H1 (cell line): ENCODE results near the gene RITA1.

ENCODE experiments used
- CBX5 ChIP-seq: fragments of 300-800, 300-1000 bp; sonication (generic); IDR thresholded peaks from 2 replicates; pipeline ENCODE4 v1.7.1; 2016; ENCODE audit warnings: antibody characterized with exemption, low read length, low read depth
- CEBPB ChIP-seq: IDR thresholded peaks from 2 replicates; pipeline ENCODE4 v1.6.1; 2012; ENCODE audit warnings: low read depth, low read length
- CHD1 ChIP-seq: IDR thresholded peaks from 2 replicates; pipeline ENCODE4 v1.6.1; 2012; ENCODE audit warnings: low read depth, low read length, improper control_type of control experiment
- CTCF ChIP-seq, 3 experiments: IDR thresholded peaks; 1 replicate in 2 of 3; 2 replicates in 1 of 3; pipeline versions ENCODE4 v1.5.1 to v1.6.1; 2011; ENCODE audit warnings: low read length in 3 of 3, mild to moderate bottlenecking in 3 of 3, inconsistent platforms in 2 of 3, low read depth in 1 of 3, moderate library complexity in 1 of 3; ENCODE audit not compliant: insufficient read depth in 1 of 3; ENCODE audit errors: control extremely low read depth in 1 of 3
- POLR2A ChIP-seq, 2 experiments: IDR thresholded peaks; 1 replicate in 1 of 2; 2 replicates in 1 of 2; pipeline ENCODE4 v1.6.1; 2011; ENCODE audit warnings: low read depth in 2 of 2, low read length in 2 of 2, mild to moderate bottlenecking in 2 of 2; ENCODE audit errors: control extremely low read depth in 1 of 2
- POLR2AphosphoS5 ChIP-seq: IDR thresholded peaks from 2 replicates; pipeline ENCODE4 v1.6.1; 2011; ENCODE audit warnings: low read depth, low read length
- RBBP5 ChIP-seq: IDR thresholded peaks from 2 replicates; pipeline ENCODE4 v1.7.1; 2012; ENCODE audit warnings: low read depth, mild to moderate bottlenecking, inconsistent platforms, low read length, moderate library complexity, borderline replicate concordance
- SAP30 ChIP-seq: fragments of 300-600 bp; sonication (generic); IDR thresholded peaks from 2 replicates; pipeline ENCODE4 v1.7.1; 2012; ENCODE audit warnings: low read length, moderate library complexity, mild to moderate bottlenecking, inconsistent platforms; ENCODE audit not compliant: insufficient read depth, insufficient replicate concordance

GRCh38 chr12:113145720-113146551, 39.6 kb upstream of the RITA1 start:
- TF ChIP-seq CEBPB (no peak; the same call in 1 of the 2 replicates), CTCF (IDR thresholded peaks at IDR 0.05; ENCODE audit: control extremely low read depth in 1 of 3, insufficient read depth in 1 of 3, low read depth in 1 of 3, low read length in 3 of 3) (no peak), CHD1 (no peak), SAP30 (no peak), POLR2AphosphoS5 (no peak), POLR2A (IDR thresholded peaks at IDR 0.05; ENCODE audit: control extremely low read depth in 1 of 2, low read depth in 2 of 2, low read length in 2 of 2) (no peak), RBBP5 (no peak), CBX5 (no peak)
